ENCODE measurements around the gene AOPEP. TPM values are rescaled to one million over a fixed set of nuclear protein-coding genes. Genes with fewer than 3 reads are reported as not detected.

The AOPEP gene
- total RNA-seq, 2 experiments from 2014 or later: 10.7 to 12.2 TPM

DNA sequence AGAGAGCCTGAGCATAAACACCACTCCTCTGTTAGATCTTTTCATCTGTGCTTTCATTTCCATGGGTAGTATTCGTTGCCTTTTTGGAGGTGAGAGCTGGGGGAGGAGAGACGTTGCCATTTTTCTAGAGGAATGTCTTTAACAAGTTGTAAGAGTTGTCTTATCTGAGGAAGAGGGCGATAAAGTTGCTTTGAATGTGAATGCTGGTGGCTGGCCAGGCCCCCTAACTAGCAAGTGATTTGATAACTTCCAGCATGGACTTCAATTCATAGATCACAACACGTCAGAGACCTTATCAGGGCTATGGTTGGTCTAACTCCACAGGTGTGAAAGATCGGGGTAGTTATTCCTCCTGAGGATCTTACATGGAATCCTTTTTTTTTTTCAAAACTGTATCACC, 30.0 kb upstream of the AOPEP start:
- DNase-seq: no peak
- no peak overlapping the region for H3K27ac Mint-ChIP-seq
- H3K4me3 Mint-ChIP-seq: no peak overlapping the region
- ChIA-PET CTCF (interaction anchor here (1.0 kb wide), 1 partner anchor 431 kb away, joined by 5 read pairs; no protein-coding TSS in a partner anchor), POLR2A (no interaction called here)
- H3K36me3 Mint-ChIP-seq: no peaks in the 10 kb centered on the region
- H3K27me3 Mint-ChIP-seq: peaks cover 11% of the 10 kb centered on the region
- no peaks in the 10 kb centered on the region for H3K4me1 Mint-ChIP-seq (ENCODE audit: low read depth)
- H3K9me3 Mint-ChIP-seq: no peaks in the 10 kb centered on the region
- intact Hi-C loops (cut with micrococcal nuclease): no loop called here

DNA sequence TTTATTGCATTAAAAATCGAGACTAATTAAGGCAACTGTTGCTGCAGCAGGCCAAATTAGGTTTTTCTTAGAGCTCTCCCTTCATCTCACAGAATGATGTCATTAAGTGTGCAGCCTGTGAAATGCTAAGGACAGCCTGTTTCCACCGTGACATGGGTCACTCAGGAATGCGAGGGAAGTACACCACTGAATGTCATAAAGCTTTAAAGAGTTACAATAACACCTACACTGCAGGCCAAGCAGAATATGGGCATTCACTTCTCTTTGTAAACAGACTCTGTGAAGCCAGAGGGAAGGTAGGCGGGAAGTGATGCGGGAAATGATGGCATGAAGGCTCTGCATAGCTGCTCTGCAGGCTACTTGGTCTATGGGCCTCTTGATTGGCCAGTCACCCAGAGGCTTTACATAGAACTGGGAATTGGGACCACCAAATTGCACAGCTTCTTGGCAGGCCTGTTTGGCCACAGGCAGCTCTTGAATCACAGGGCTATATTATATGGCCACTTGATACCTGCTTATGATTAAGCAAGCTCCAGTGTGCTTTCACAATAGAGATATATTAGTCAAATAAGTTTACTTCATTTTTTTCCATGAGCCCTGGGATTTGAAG, 28.4 kb upstream of the AOPEP start:
- no peaks in the 10 kb centered on the region for H3K9me3 Mint-ChIP-seq
- H3K27me3 Mint-ChIP-seq: peaks cover 11% of the 10 kb centered on the region
- no peak for DNase-seq
- no peaks in the 10 kb centered on the region for H3K4me1 Mint-ChIP-seq (ENCODE audit: low read depth)
- POLR2A ChIA-PET: no interaction called here
- no peak overlapping the region for H3K27ac Mint-ChIP-seq
- CTCF ChIA-PET: interaction anchor here (0.8 to 0.9 kb wide), 3 partner anchors 29 to 433 kb away, joined by 3 read pairs; no protein-coding TSS in a partner anchor
- intact Hi-C loops (cut with micrococcal nuclease): no loop called here
- H3K4me3 Mint-ChIP-seq: no peak overlapping the region
- H3K36me3 Mint-ChIP-seq: no peaks in the 10 kb centered on the region

- H3K36me3 Mint-ChIP-seq: no peaks in the 10 kb centered on the region
- no peaks in the 10 kb centered on the region for H3K4me1 Mint-ChIP-seq (ENCODE audit: low read depth)
- no peak for DNase-seq
- H3K9me3 Mint-ChIP-seq: no peaks in the 10 kb centered on the region
- H3K4me3 Mint-ChIP-seq: no peak overlapping the region
- intact Hi-C loops (cut with micrococcal nuclease): no loop called here
- peaks cover 11% of the 10 kb centered on the region for H3K27me3 Mint-ChIP-seq
- ChIA-PET POLR2A (no interaction called here), CTCF (interaction anchor here (0.5 kb wide), 1 partner anchor 19 kb away, joined by 3 read pairs; no protein-coding TSS in a partner anchor)
- H3K27ac Mint-ChIP-seq: no peak overlapping the region
Observed at GRCh38 chr9:94699715-94700373, 26.7 kb upstream of the AOPEP start.

DNA sequence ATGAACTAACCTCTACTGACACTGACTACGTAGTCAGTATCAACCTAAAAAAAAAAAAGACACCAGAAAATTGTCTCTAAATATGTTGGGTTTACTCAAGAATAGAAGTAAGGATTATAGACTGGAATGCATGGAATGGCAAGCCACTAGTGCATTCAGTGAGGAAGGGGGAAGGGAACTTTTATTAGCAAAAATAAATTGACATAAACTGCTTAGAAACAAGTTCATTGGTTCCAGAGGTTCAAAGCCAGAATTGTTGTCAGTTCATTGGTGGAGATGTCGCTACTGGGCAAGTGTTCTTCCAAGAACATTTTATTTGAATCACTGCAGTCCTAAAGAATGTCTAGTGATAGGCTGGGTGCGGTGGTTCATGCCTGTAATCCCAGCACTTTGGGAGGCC, 26.1 kb upstream of the AOPEP start:
- CTCF ChIA-PET: interaction anchor here (0.5 to 1.4 kb wide), 2 partner anchors 19 to 20 kb away, joined by 3 read pairs; no protein-coding TSS in a partner anchor
- Mint-ChIP-seq H3K27ac (no peak overlapping the region), H3K4me3 (no peak overlapping the region), H3K4me1 (ENCODE audit: low read depth) (no peaks in the 10 kb centered on the region), H3K36me3 (no peaks in the 10 kb centered on the region), H3K9me3 (no peaks in the 10 kb centered on the region), H3K27me3 (peaks cover 11% of the 10 kb centered on the region)
- DNase-seq: no peak
- intact Hi-C loops (cut with micrococcal nuclease): no loop called here
- POLR2A ChIA-PET: no interaction called here

GRCh38 chr9:94703488-94704140, 22.9 kb upstream of the AOPEP start:
- ChIA-PET POLR2A (no interaction called here), CTCF (no interaction called here)
- intact Hi-C loops (cut with micrococcal nuclease): no loop called here
- no peak overlapping the region for H3K4me3 Mint-ChIP-seq
- H3K27ac Mint-ChIP-seq: no peak overlapping the region
- no peaks in the 10 kb centered on the region for H3K4me1 Mint-ChIP-seq (ENCODE audit: low read depth)
- H3K9me3 Mint-ChIP-seq: no peaks in the 10 kb centered on the region
- DNase-seq: no peak
- no peaks in the 10 kb centered on the region for H3K36me3 Mint-ChIP-seq
- peaks cover 12% of the 10 kb centered on the region for H3K27me3 Mint-ChIP-seq

GRCh38 chr9:94705162-94705702, 21.3 kb upstream of the AOPEP start:
- no peak overlapping the region for H3K4me3 Mint-ChIP-seq
- H3K27me3 Mint-ChIP-seq: peaks cover 8% of the 10 kb centered on the region
- no peaks in the 10 kb centered on the region for H3K4me1 Mint-ChIP-seq (ENCODE audit: low read depth)
- H3K27ac Mint-ChIP-seq: no peak overlapping the region
- CTCF ChIA-PET: interaction anchor here (0.7 kb wide), 1 partner anchor 25 kb away, joined by 5 read pairs; no protein-coding TSS in a partner anchor
- POLR2A ChIA-PET: no interaction called here
- no peaks in the 10 kb centered on the region for H3K9me3 Mint-ChIP-seq
- H3K36me3 Mint-ChIP-seq: no peaks in the 10 kb centered on the region
- intact Hi-C loops (cut with micrococcal nuclease): no loop called here
- no peak for DNase-seq

DNA sequence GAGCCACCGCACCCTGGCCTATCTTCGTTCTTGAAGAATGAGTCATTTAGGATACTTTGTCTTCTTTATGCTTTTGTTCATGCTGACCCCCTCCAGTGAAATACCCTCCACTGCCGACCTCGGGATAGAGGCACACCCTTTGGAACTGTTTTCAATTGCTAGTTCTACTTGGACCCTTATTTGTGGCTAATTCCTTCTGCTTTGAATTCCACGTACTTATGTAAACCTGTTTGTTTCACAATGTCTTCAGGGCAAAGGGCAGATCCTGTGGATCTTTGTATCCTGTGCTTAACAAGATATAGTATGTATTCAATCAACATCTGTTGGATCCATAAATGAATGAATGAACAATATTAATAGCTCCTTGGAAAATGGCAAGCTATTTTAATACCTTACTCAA, 19.6 kb upstream of the AOPEP start:
- no peak for DNase-seq
- Mint-ChIP-seq H3K4me1 (ENCODE audit: low read depth) (no peaks in the 10 kb centered on the region), H3K9me3 (no peaks in the 10 kb centered on the region), H3K27ac (no peak overlapping the region), H3K36me3 (no peaks in the 10 kb centered on the region), H3K4me3 (no peak overlapping the region), H3K27me3 (peaks cover 11% of the 10 kb centered on the region)
- intact Hi-C loops (cut with micrococcal nuclease): no loop called here
- ChIA-PET POLR2A (no interaction called here), CTCF (no interaction called here)

- ChIA-PET CTCF (interaction anchor here (1.8 kb wide), 1 partner anchor 32 kb away, joined by 6 read pairs; no protein-coding TSS in a partner anchor), POLR2A (no interaction called here)
- no peaks in the 10 kb centered on the region for H3K9me3 Mint-ChIP-seq
- H3K27ac Mint-ChIP-seq: no peak overlapping the region
- no peaks in the 10 kb centered on the region for H3K4me1 Mint-ChIP-seq (ENCODE audit: low read depth)
- H3K4me3 Mint-ChIP-seq: no peak overlapping the region
- intact Hi-C loops (cut with micrococcal nuclease): no loop called here
- no peaks in the 10 kb centered on the region for H3K36me3 Mint-ChIP-seq
- H3K27me3 Mint-ChIP-seq: peaks cover 26% of the 10 kb centered on the region
- no peak for DNase-seq
Observed at GRCh38 chr9:94713436-94714215, 12.9 kb upstream of the AOPEP start.

DNA sequence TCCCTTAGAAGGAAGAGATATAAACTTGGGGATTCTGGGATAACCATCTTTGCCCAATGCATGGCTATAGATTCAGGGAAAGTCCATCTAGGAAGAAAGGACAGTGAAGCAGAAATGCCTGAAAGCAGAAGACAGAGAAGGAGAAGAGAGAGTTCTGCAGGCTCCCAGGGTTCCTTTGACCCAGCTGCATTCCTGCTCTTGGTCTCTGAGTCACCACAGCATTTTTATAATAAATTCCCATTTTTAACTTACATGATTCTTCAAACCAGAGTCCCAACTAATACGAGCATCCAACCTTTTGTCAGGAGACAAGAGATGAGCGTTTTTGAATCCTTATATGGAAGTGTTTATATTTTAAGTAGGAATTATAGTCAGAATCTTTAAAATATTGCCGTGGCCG, 12.0 kb upstream of the AOPEP start:
- no peaks in the 10 kb centered on the region for H3K4me1 Mint-ChIP-seq (ENCODE audit: low read depth)
- no peak overlapping the region for H3K4me3 Mint-ChIP-seq
- no peak for DNase-seq
- intact Hi-C loops (cut with micrococcal nuclease): no loop called here
- H3K9me3 Mint-ChIP-seq: no peaks in the 10 kb centered on the region
- H3K27me3 Mint-ChIP-seq: peaks cover 27% of the 10 kb centered on the region
- H3K27ac Mint-ChIP-seq: no peak overlapping the region
- H3K36me3 Mint-ChIP-seq: no peaks in the 10 kb centered on the region
- ChIA-PET CTCF (no interaction called here), POLR2A (no interaction called here)

GRCh38 chr9:94717761-94718160, 8.7 kb upstream of the AOPEP start:
- ChIA-PET POLR2A (no interaction called here), CTCF (interaction anchor here (0.7 kb wide), 1 partner anchor 37 kb away, joined by 4 read pairs; no protein-coding TSS in a partner anchor)
- Mint-ChIP-seq H3K9me3 (no peaks in the 10 kb centered on the region), H3K27me3 (peaks cover 17% of the 10 kb centered on the region), H3K4me3 (no peak overlapping the region), H3K27ac (no peak overlapping the region), H3K36me3 (no peaks in the 10 kb centered on the region), H3K4me1 (ENCODE audit: low read depth) (no peaks in the 10 kb centered on the region)
- no peak for DNase-seq
- intact Hi-C loops (cut with micrococcal nuclease): no loop called here

DNA sequence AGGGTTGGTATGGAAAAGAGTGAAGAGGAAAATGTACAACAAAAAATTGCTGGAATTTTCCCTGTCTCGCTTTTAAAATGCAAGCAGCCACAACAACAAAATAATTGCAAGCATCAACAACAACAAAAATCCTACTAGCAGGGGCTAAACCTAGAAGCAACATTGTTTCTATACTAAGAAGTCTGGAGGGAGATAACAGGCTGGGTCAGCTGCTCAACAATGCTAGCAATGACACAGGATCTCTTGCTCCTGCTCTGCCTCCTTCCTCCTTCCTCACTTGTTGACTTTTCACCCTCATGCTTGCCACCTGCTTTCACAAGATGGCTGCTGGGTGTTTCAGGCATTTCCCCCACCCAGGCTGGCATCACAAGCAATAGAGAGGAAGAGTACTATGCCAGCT, 7.6 kb upstream of the AOPEP start:
- ChIA-PET POLR2A (no interaction called here), CTCF (no interaction called here)
- no peaks in the 10 kb centered on the region for H3K4me1 Mint-ChIP-seq (ENCODE audit: low read depth)
- H3K4me3 Mint-ChIP-seq: no peak overlapping the region
- H3K27ac Mint-ChIP-seq: no peak overlapping the region
- no peaks in the 10 kb centered on the region for H3K36me3 Mint-ChIP-seq
- H3K27me3 Mint-ChIP-seq: peaks cover 16% of the 10 kb centered on the region
- H3K9me3 Mint-ChIP-seq: no peaks in the 10 kb centered on the region
- no peak for DNase-seq
- intact Hi-C loops (cut with micrococcal nuclease): no loop called here

DNA sequence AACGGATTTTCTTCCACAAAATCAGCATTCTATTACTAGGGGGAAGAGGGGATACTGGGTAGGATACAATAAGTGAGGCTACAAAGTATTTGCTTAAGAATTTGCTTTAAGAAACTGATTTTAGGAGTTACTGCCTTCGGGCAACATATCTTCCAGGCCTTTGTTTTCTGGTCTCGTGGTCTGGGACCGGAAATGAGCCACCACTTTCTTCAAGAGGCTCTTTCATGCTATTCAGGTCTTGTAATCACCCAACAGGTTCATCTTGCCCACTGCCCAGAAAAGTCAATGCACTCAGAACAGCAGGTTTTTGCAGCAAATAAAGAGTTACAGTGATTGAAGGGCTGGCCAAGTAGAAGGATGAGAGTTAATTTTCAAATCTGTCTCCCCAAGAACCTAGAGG, 6.6 kb upstream of the AOPEP start:
- Mint-ChIP-seq H3K36me3 (no peaks in the 10 kb centered on the region), H3K9me3 (no peaks in the 10 kb centered on the region), H3K4me1 (ENCODE audit: low read depth) (no peaks in the 10 kb centered on the region), H3K4me3 (no peak overlapping the region), H3K27ac (no peak overlapping the region), H3K27me3 (peaks cover 10% of the 10 kb centered on the region)
- intact Hi-C loops (cut with micrococcal nuclease): loop anchor here (10.0 kb wide), 1 partner anchor 345 kb away; a partner anchor contains a TSS
- ChIA-PET CTCF (no interaction called here), POLR2A (no interaction called here)
- DNase-seq: no peak

Data from activated CD4-positive, alpha-beta memory T cell treated with anti-CD3 and anti-CD28 coated beads for 36 hours (primary cell).